ENCODE measurements around the gene LYL1.
A peak's percentile ranks its signal among the peaks of the same experiment; 100 is the strongest.

GRCh38 chr19:13101590-13102415, 855 bp downstream of the LYL1 start:
- TF ChIP-seq POLR2A (IDR thresholded peaks at IDR 0.05; ENCODE audit: low read depth, low read length) (peak; percentile 43), MYC (IDR thresholded peaks at IDR 0.05; ENCODE audit: low read depth, low read length) (no peak), POLR2AphosphoS5 (IDR thresholded peaks at IDR 0.05; ENCODE audit: insufficient read depth, low read depth, low read length) (no peak)

Data from endothelial cell of umbilical vein (primary cell).